Stimulated activated CD4-positive, alpha-beta T cell treated with anti-CD3 and anti-CD28 coated beads, Interleukin-1b, Interleukin-23, amount 100 ng/mL, for 48 hours (primary cell): ENCODE results near the gene MAJIN.

ENCODE experiments used
- DNase-seq: peaks from one replicate; pipeline ENCODE4 v3.0.0-alpha.2; 2020

Gene MAJIN

GRCh38 chr11:64888729-64889511 is 83.0 kb downstream of the MAJIN start:
- DNase-seq = no peak

- DNase-seq = no peak
Measured at GRCh38 chr11:64888406-64888728, 83.5 kb downstream of the MAJIN start.
